ENCODE results near the gene NRTN. TPM values are rescaled to one million over a fixed set of nuclear protein-coding genes. Genes with fewer than 3 reads are reported as not detected.
"Not testable (repeated sequence)": the region's sequence is repeated elsewhere in the genome, so short reads cannot be mapped to it uniquely, and the experiment has no call there.

Gene NRTN
- total RNA-seq, 1 donor from 2014 or later = 2.8 TPM

- peaks cover 13% of the 10 kb centered on the region for H3K27me3 Mint-ChIP-seq (ENCODE audit: low read depth)
- no peak for TF ChIP-seq CTCF (IDR thresholded peaks at IDR 0.05; ENCODE audit: unreplicated experiment)
- H3K9me3 Mint-ChIP-seq = no peaks in the 10 kb centered on the region
- H3K27ac Mint-ChIP-seq = no peak overlapping the region
- H3K4me1 Mint-ChIP-seq = peaks cover 3% of the 10 kb centered on the region
- DNase-seq (ENCODE audit: low spot score in 2 of 2, unreplicated experiment in 2 of 2) = no peak
- no peaks in the 10 kb centered on the region for H3K36me3 Mint-ChIP-seq
- no peak overlapping the region for H3K4me3 Mint-ChIP-seq
Measured at GRCh38 chr19:5850189-5850588, 45.3 kb downstream of the NRTN start.

GRCh38 chr19:5850743-5851293, 46.0 kb downstream of the NRTN start:
- H3K36me3 Mint-ChIP-seq = no peaks in the 10 kb centered on the region
- H3K9me3 Mint-ChIP-seq = no peaks in the 10 kb centered on the region
- no peak overlapping the region for H3K4me3 Mint-ChIP-seq

GRCh38 chr19:5851302-5851701, 46.4 kb downstream of the NRTN start, which contains the start of gene FUT3:
Gene FUT3 (minus strand): TSS chr19:5851449.
- TF ChIP-seq CTCF (IDR thresholded peaks at IDR 0.05; ENCODE audit: unreplicated experiment) = no peak
- H3K9me3 Mint-ChIP-seq = no peaks in the 10 kb centered on the region
- peaks cover 3% of the 10 kb centered on the region for H3K4me1 Mint-ChIP-seq
- peaks cover 13% of the 10 kb centered on the region for H3K27me3 Mint-ChIP-seq (ENCODE audit: low read depth)
- DNase-seq (ENCODE audit: low spot score in 2 of 2, unreplicated experiment in 2 of 2) = no peak
- H3K4me3 Mint-ChIP-seq = no peak within 1 kb of the TSS
- H3K36me3 Mint-ChIP-seq = no peaks in the 10 kb centered on the region
- no peak within 1 kb of the TSS for H3K27ac Mint-ChIP-seq

More at GRCh38 chr19:5850743-5851293, 46.0 kb downstream of the NRTN start:
- Mint-ChIP-seq H3K27me3 (ENCODE audit: low read depth) (peaks cover 13% of the 10 kb centered on the region), H3K27ac (no peak overlapping the region), H3K4me1 (peaks cover 3% of the 10 kb centered on the region)
- no peak for DNase-seq (ENCODE audit: low spot score in 2 of 2, unreplicated experiment in 2 of 2)
- no peak for TF ChIP-seq CTCF (IDR thresholded peaks at IDR 0.05; ENCODE audit: unreplicated experiment)

- not testable (repeated sequence) for H3K4me1 Mint-ChIP-seq; H3K27ac Mint-ChIP-seq; H3K36me3 Mint-ChIP-seq; H3K4me3 Mint-ChIP-seq; DNase-seq (ENCODE audit: low spot score in 2 of 2, unreplicated experiment in 2 of 2); H3K9me3 Mint-ChIP-seq
- peaks cover 13% of the 10 kb centered on the region for H3K27me3 Mint-ChIP-seq (ENCODE audit: low read depth)
Measured at GRCh38 chr19:5854121-5854520, 49.3 kb downstream of the NRTN start.

- H3K9me3 Mint-ChIP-seq; DNase-seq (ENCODE audit: low spot score in 2 of 2, unreplicated experiment in 2 of 2); H3K36me3 Mint-ChIP-seq; H3K4me3 Mint-ChIP-seq; H3K27ac Mint-ChIP-seq; H3K4me1 Mint-ChIP-seq: not testable (repeated sequence)
- peaks cover 13% of the 10 kb centered on the region for H3K27me3 Mint-ChIP-seq (ENCODE audit: low read depth)
Measured at GRCh38 chr19:5855151-5855550, 50.3 kb downstream of the NRTN start.

- Mint-ChIP-seq H3K4me1 (no peaks in the 10 kb centered on the region), H3K27ac (no peak overlapping the region), H3K4me3 (no peak overlapping the region), H3K9me3 (no peaks in the 10 kb centered on the region), H3K27me3 (ENCODE audit: low read depth) (peaks cover 8% of the 10 kb centered on the region), H3K36me3 (no peaks in the 10 kb centered on the region)
- TF ChIP-seq CTCF (IDR thresholded peaks at IDR 0.05; ENCODE audit: unreplicated experiment) = no peak
- DNase-seq (ENCODE audit: low spot score in 2 of 2, unreplicated experiment in 2 of 2) = no peak
Measured at GRCh38 chr19:5857203-5858081, 52.6 kb downstream of the NRTN start.

All from mesothelial cell of epicardium (in vitro differentiated cells).